ENCODE data around the gene CFAP141. TPM values are rescaled to one million over a fixed set of nuclear protein-coding genes. Genes with fewer than 3 reads are reported as not detected.

Gene CFAP141
- total and polyA plus RNA-seq, 2 of the 13 experiments (the other 11 are each of a cell fraction or from before 2014, with no cell fraction given) = not detected

DNA sequence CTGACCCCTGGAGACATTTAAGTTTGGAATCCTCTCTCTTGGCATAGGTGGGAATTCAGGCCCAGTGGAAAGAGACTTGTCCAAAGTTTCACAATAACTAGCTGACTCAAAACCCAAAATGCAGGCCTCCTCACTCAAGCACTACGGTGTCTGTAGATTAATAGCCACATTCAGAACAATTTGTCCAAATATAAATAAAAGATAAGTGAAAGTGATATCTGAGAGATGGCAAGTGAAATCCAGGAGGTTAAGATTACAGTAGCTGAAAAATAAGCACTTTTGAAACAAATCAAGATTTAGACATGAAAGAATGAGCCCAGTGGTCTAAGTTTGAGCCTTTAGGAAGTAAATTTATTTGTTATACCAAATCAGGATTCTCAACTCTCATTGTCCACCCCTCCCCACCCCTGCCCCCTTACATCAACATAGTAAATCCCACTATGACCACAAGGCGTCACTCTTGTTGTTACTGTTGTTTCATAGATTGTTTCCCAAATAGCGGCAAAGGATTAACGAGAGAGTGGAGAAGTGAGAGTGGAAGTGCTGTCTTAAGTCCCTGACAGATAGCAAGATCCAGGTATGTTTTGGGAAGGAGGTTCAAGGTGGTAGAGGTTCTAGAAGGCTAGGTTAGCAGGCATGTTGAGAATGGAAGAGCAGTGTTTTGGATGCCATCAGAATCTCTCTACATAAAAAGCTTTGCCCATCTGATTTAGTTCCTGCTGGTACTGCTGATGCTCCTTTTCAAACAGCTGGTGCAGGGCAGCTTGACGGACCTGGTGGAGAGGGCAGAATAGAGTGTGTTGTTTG lies 7.2 kb downstream of the CFAP141 start (continued):
- TF ChIP-seq, protein P1, sequence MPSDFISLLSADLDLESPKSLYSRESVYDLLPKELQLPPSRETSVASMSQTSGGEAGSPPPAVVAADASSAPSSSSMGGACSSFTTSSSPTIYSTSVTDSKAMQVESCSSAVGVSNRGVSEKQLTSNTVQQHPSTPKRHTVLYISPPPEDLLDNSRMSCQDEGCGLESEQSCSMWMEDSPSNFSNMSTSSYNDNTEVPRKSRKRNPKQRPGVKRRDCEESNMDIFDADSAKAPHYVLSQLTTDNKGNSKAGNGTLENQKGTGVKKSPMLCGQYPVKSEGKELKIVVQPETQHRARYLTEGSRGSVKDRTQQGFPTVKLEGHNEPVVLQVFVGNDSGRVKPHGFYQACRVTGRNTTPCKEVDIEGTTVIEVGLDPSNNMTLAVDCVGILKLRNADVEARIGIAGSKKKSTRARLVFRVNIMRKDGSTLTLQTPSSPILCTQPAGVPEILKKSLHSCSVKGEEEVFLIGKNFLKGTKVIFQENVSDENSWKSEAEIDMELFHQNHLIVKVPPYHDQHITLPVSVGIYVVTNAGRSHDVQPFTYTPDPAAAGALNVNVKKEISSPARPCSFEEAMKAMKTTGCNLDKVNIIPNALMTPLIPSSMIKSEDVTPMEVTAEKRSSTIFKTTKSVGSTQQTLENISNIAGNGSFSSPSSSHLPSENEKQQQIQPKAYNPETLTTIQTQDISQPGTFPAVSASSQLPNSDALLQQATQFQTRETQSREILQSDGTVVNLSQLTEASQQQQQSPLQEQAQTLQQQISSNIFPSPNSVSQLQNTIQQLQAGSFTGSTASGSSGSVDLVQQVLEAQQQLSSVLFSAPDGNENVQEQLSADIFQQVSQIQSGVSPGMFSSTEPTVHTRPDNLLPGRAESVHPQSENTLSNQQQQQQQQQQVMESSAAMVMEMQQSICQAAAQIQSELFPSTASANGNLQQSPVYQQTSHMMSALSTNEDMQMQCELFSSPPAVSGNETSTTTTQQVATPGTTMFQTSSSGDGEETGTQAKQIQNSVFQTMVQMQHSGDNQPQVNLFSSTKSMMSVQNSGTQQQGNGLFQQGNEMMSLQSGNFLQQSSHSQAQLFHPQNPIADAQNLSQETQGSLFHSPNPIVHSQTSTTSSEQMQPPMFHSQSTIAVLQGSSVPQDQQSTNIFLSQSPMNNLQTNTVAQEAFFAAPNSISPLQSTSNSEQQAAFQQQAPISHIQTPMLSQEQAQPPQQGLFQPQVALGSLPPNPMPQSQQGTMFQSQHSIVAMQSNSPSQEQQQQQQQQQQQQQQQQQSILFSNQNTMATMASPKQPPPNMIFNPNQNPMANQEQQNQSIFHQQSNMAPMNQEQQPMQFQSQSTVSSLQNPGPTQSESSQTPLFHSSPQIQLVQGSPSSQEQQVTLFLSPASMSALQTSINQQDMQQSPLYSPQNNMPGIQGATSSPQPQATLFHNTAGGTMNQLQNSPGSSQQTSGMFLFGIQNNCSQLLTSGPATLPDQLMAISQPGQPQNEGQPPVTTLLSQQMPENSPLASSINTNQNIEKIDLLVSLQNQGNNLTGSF (CRISPR knock-in tag; IDR thresholded peaks at IDR 0.05) = no peak
- peak; percentile 9 for TF ChIP-seq SAP130 (CRISPR knock-in tag; IDR thresholded peaks at IDR 0.05; ENCODE audit: low read depth)

DNA sequence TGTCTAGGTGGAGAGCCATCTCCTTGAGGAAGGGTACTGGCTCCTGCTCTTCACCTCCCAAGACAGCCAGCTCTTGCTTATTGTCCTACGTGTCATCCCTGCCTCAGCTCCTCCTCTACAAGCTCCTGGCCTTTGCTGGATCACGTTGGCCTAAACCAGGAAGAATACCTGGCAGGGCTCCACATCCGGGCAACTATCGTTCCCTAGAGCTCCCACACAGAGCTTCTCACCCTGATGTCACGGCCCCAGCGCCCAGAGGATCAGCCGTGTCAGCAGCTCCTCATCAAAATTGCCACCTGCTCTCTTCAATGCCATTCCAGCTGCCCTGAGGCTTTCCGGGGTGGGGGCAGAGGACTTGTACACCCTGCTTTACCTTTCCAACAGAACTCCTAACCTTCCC lies 12.3 kb downstream of the CFAP141 start:
- intact Hi-C loops (cut with micrococcal nuclease; ENCODE audit: unreplicated experiment) = loop anchor here (10.0 kb wide), 1 partner anchor 141 kb away; no protein-coding TSS in a partner anchor
- Histone ChIP-seq H3K4me1 (ENCODE audit: insufficient read depth, low read length) (peaks cover 56% of the 10 kb centered on the region), H2AFZ (ENCODE audit: low read length) (peak overlapping the region; percentile 63), H3K27ac (ENCODE audit: extremely low read length, insufficient read depth, low read length) (no peak overlapping the region), H3K9me3 (ENCODE audit: low read length) (no peaks in the 10 kb centered on the region), H4K20me1 (ENCODE audit: insufficient read depth, low read length) (no peaks in the 10 kb centered on the region), H3K9ac (ENCODE audit: insufficient read depth, low read depth, low read length) (peak overlapping the region; percentile 55), H3K4me3 (replicated peaks in 1 of 3; ENCODE audit: insufficient read depth in 1 of 3, low read depth in 2 of 3, low read length in 3 of 3) (peak overlapping the region; percentile 38 to 64 (median 41)), H3K27me3 (ENCODE audit: control insufficient read depth in 1 of 2, insufficient read depth in 2 of 2, low read length in 2 of 2) (peaks cover 0 to 13% of the 10 kb centered on the region in 2 experiments; a peak in 3 of 5 replicates), H3K4me2 (ENCODE audit: low read depth, low read length) (peak overlapping the region; percentile 87), H3K79me2 (ENCODE audit: insufficient read depth, low read length) (no peaks in the 10 kb centered on the region), H3K36me3 (replicated peaks in 1 of 2; ENCODE audit: control insufficient read depth in 1 of 2, insufficient read depth in 2 of 2, low read length in 2 of 2) (no peaks in the 10 kb centered on the region)
- in situ Hi-C loops (cut with HindIII; ENCODE audit: extremely low pct_ligation_motif_present, low pct_unique_long_range_greater_than_20kb) = no loop called here
- ChIA-PET POLR2A (interaction anchor here (0.6 to 2.3 kb wide), 6 partner anchors 12 to 485 kb away, joined by 3 to 12 read pairs (median 6); partner anchors contain the start of gene UBAP2L), CTCF (ENCODE audit: low intra/inter-chr PET ratio, low total read pairs) (no interaction called here)
- WGBS (ENCODE audit: low lambda C conversion rate) = 29% methylated on average over 5 of the region's 8 CpGs
- peak; percentile 70 for ATAC-seq
- DNase-seq (ENCODE audit: low spot score) = peak; percentile 52
- no peak for FAIRE-seq
- BruUV-seq (replicated peaks) = no TSS peak
- TF ChIP-seq POLR2AphosphoS5 (IDR thresholded peaks at IDR 0.05; ENCODE audit: low read depth, low read length) = peak; percentile 36; the same call in 1 of the 2 replicates
- TF ChIP-seq TGIF2 (CRISPR knock-in tag; IDR thresholded peaks at IDR 0.05) = 0 out of 2 replicates have a peak, but pooled peaks have one; percentile 35
- TF ChIP-seq, protein P2, sequence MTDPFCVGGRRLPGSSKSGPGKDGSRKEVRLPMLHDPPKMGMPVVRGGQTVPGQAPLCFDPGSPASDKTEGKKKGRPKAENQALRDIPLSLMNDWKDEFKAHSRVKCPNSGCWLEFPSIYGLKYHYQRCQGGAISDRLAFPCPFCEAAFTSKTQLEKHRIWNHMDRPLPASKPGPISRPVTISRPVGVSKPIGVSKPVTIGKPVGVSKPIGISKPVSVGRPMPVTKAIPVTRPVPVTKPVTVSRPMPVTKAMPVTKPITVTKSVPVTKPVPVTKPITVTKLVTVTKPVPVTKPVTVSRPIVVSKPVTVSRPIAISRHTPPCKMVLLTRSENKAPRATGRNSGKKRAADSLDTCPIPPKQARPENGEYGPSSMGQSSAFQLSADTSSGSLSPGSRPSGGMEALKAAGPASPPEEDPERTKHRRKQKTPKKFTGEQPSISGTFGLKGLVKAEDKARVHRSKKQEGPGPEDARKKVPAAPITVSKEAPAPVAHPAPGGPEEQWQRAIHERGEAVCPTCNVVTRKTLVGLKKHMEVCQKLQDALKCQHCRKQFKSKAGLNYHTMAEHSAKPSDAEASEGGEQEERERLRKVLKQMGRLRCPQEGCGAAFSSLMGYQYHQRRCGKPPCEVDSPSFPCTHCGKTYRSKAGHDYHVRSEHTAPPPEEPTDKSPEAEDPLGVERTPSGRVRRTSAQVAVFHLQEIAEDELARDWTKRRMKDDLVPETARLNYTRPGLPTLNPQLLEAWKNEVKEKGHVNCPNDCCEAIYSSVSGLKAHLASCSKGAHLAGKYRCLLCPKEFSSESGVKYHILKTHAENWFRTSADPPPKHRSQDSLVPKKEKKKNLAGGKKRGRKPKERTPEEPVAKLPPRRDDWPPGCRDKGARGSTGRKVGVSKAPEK (CRISPR knock-in tag; IDR thresholded peaks at IDR 0.05; ENCODE audit: borderline replicate concordance) = no peak
- peak; percentile 48 for TF ChIP-seq ELF1 (CRISPR knock-in tag; IDR thresholded peaks at IDR 0.05)
- no peak for TF ChIP-seq ZIK1 (CRISPR knock-in tag; IDR thresholded peaks at IDR 0.05; ENCODE audit: borderline replicate concordance, low read depth)
- peak; percentile 25; the same call in 1 of the 2 replicates for TF ChIP-seq ZFX (CRISPR knock-in tag; IDR thresholded peaks at IDR 0.05; ENCODE audit: low read depth)
- peak in 1 of 2 experiments; percentile 42; a peak in 1 of 4 replicates for TF ChIP-seq POLR2A (IDR thresholded peaks at IDR 0.05; ENCODE audit: insufficient read depth in 1 of 2, low read depth in 2 of 2, low read length in 2 of 2)
- peak; percentile 62 for TF ChIP-seq POLR2G (IDR thresholded peaks at IDR 0.05; ENCODE audit: low read depth, low read length)
- TF ChIP-seq HHEX (CRISPR knock-in tag; IDR thresholded peaks at IDR 0.05) = no peak
- TF ChIP-seq PHF20 (CRISPR knock-in tag; IDR thresholded peaks at IDR 0.05) = peak; percentile 25; the same call in 1 of the 2 replicates
- no peak for TF ChIP-seq ZNF550 (CRISPR knock-in tag; IDR thresholded peaks at IDR 0.05; ENCODE audit: borderline replicate concordance)
- no peak for TF ChIP-seq PTBP1 (IDR thresholded peaks at IDR 0.05; ENCODE audit: low read depth, low read length, poor library complexity, severe bottlenecking)
- no peak for TF ChIP-seq KMT2B (CRISPR knock-in tag; IDR thresholded peaks at IDR 0.05)
- 0 out of 2 replicates have a peak, but pooled peaks have one; percentile 20 for TF ChIP-seq SAP130 (CRISPR knock-in tag; IDR thresholded peaks at IDR 0.05; ENCODE audit: low read depth)

All from HepG2 (cell line).